HG02798 (cell line): ENCODE measurements around the gene STAT1.
A peak's percentile ranks its signal among the peaks of the same experiment; 100 is the strongest.

ENCODE experiments used
- ATAC-seq: cut with Tn5 transposase; IDR thresholded peaks from one replicate; pipeline ENCODE4 v1.9.1; 2021; ENCODE audit warnings: mild to moderate bottlenecking; ENCODE audit not compliant: unreplicated experiment, poor library complexity

The STAT1 gene

DNA sequence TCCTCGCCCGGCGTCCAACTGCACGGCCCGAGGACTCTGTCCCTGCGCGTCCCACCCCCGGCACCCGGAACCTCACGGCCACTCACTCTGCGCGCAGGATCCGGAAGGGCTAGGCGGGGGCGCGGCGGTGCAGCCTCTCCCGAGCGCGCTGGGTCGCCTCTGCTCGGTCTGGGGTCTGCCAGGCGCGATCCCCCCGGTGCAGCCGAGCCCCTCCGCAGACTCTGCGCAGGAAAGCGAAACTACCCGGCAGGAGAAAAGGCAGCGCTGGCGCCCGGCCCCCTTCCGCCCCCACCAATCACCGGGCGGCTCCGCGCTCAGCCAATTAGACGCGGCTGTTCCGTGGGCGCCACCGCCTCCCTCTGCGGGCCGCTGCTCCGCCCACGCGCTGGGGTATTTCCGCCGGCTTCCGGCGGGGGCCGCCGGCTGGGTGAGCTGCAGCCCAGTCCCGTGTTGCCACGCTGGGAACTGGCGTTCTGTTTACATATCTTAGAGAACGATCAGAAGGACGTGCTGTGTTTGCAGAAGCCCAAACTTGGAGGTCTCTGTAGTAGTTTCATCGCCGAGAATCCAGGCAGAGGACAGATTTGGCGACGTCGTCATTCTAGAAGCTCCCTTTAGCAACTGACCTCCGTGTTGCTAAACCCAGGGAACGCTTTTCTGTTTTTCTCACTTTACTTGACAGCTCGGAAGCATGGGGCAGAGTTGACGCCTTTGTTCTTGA is at the start of gene STAT1:
Gene STAT1, minus strand, starts transcription at position 240 of the 721 bp plus-strand sequence. CDS start 4,168 bp downstream, outside the sequence.
- peak; percentile 85 for ATAC-seq

DNA sequence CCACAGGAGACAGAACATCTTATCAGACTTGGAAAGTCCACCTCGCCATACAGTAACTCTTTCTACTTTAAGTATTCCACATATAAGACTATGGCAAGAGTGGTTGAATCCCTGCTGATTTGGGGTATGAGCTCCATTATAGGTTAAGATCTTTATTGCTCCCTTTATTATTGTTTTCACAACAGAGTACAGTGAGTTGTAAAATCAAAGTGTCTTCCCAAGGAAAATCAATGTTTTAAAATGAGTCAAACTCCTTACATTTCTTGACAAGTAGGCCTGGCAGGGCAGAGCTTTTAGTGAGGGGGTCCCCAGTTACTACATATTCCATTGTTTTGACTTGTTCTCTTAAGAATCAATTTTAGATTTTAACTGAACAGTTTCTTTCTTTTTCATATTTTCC is 49.6 kb upstream of the STAT1 start:
- no peak for ATAC-seq

DNA sequence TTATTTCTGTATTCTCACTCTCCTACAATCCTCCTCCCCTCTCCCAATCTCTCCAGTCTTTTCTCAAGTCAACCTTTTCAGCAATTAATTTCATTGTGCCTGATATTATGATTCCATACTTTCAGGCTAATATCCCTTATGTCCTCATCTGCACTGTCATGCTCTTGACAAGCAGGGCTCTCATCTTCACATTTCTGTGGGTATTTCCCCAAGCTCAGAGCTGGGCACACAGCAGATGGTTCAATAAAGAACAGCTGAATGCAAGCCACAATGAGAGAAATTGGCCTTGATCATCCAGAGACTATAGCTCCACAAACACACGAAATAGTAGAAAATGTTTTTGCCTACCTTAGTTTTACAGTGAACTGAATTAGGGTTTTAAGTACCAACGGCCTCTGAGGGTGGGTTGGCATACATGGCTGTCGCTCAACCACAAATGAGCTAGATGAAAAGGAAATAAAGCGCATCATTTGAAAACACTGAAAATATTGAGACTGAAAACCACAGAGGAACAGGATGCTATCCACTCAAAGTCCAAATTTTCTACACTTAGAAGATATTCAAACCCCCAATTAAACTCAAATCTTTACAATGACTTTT is 47.5 kb upstream of the STAT1 start:
- ATAC-seq: no peak

DNA sequence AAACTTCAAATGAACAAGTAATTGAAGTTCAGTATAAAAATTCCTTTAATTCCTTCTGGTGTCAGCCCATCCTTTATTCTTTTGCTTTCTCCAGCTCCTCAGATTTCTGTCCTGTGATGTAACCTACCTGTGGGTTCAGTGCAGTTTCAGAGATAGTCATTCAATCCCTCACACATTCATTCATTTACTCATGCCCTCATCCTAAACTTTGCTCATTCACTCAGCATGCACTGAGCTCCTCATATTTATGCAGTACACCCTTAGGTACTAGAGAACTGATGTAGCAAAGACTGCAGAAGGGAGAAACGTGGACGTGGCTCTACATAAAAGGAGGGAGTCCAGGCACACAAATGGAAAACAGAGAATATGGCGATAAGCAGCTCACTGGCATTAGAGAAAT is 45.3 kb upstream of the STAT1 start:
- ATAC-seq: no peak

- ATAC-seq: no peak
These were observed 42.3 kb upstream of the STAT1 start for GRCh38 chr2:191056228-191056627.

DNA sequence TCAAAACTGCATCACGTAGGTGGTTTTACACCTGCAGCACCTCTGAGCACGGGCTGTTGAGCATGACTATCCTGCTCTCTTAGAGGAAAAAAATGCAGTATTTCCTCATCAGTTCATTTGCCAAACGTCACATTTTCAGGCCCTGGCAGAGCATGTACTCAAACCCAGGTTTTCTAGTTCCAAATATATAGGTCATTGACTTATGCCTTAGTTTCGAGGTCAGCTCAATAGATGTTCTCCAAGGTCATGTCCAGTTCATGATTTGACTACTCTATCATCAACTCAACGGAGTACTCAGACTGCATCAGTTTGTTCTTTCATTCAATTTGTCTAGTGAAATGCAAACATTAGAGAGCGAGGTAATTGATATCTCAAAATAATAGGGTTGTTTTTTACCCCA is 39.3 kb upstream of the STAT1 start:
- no peak for ATAC-seq

DNA sequence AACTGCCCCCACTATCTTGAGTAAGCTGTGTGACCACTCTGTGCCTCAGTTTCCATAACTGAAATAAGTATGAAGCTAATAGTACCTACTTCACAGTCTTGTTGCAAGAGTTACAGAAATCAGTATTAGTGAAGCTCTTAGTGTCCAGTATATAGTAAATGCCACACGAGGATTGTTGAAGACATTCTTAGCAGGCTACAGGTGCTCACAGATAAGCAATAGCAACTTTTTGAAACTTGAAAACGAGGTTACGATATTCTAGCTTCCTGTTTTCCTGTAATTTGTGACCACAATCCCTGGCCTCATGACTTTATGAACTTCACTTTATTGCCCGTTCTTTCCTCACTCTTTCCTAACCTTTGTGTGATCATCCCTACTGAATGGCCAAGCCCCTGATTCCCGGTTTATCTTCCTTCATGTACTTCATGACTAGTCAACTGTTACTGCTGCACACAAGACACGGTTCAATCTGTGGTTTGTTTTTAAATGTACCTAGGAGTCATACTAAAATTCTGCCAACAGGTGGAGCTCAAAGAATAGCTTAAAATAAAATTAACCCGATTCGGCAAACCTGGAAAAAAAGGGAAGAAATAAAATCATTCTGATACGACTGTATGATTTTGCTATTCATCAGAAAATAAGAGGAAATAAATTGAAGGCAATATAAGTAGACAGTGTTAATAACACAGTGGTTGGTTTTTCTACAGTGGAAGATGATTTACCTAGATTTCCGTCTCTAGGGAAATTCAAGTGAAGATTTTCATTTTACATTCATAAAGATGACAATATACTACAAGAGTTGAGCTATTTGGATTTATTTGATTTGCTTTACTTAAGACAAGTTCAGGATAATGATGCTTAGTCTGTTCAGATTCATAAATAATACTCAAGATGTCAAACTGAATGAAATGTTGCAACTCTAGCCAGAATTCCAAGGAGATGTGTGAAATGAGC is 38.1 kb upstream of the STAT1 start:
- ATAC-seq: peak; percentile 47

DNA sequence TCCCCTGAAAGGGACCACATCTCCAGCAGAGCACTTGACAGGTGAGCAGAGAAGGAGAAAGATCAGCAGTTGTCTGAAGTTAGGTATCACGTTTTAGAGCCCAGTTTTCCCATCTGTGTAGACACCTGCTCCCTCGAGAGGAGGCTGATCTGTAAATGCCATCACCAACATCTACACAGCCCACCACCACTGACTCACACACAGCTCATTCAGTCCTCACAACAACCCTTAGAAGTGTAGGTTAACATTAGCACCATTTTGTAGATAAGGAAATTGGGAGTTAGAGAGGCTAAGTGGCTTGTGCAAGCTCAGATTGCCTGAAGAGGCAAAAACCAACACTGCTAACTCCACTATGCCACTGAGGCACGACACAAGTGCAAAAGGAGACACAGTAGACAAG is 37.2 kb upstream of the STAT1 start:
- ATAC-seq: no peak

- no peak for ATAC-seq
These were observed 36.6 kb upstream of the STAT1 start for GRCh38 chr2:191050640-191050987.

GRCh38 chr2:191049728-191050639 is 36.0 kb upstream of the STAT1 start:
- ATAC-seq: peak; percentile 86

DNA sequence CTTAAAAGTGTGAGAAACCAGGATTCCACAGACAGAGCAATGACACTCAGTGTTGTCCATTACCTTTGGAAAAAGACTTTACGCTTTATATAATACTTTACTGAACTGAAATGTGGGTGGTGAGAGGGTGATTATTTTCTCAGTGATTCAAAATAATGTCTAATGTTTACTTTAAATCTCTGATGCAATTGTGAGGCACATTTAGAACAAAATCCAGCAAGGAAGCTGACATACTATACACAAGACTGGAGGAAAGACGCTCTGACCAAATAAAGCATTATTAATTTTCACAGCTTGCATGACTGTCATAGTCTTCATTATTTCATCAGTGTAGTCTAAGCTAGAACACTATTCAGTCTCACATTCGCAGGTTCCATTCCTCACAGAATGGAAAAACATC is 34.1 kb upstream of the STAT1 start:
- ATAC-seq: no peak

DNA sequence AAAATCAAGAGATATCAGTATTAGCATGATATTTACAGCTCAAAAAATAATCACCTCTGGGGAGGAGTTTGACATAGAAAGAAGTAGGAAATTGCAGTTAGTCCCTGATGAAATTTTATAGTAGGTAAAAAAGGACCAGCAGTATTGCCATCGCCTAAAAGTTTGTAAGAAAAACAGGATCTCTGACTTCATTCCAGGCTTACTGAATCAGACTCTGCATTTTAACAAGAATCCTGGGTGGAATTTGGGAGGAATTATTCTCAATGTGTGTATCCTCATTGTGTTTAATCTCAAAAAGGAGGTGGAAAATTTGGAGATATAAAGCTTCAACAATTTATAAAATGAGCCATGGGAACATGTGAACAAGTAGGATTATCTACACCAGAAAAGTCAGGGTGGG is 31.2 kb upstream of the STAT1 start:
- ATAC-seq: no peak

GRCh38 chr2:191043438-191043837 is 29.5 kb upstream of the STAT1 start:
- no peak for ATAC-seq

DNA sequence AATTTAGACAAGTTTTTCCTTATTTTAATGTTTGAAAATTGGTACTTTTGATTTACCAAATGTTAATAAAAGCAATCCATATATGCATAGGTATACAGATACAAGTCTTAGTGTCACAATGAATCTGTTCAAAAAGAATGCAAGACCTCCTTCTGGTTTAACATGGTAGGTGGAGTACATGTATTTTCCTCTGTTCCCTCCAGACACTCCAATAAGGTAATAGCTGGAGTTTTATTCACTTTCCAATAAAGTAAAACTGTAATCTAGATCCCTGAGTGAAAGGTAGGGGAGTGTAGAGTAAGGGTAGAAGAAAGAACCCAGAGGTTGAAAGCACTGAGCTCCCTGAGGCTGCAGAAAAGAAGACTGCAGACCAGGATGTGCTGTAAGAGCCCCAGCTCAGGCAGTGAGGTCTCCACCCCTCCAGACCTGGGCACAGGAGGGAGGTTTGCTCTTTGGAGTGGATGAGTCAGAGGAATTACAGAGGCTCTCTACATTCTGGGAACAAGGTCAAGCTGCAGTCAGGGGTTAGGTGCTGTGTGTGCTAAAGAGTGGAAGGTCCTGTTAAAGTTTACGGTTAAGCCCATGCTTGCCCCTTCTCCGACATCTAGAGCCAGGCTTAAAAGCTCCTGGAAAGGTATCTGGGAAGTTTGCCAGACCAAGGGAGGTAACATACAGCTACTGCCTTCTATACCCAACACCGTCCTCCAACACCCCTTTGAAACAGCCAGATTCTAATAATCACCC is 27.6 kb upstream of the STAT1 start:
- ATAC-seq: no peak

DNA sequence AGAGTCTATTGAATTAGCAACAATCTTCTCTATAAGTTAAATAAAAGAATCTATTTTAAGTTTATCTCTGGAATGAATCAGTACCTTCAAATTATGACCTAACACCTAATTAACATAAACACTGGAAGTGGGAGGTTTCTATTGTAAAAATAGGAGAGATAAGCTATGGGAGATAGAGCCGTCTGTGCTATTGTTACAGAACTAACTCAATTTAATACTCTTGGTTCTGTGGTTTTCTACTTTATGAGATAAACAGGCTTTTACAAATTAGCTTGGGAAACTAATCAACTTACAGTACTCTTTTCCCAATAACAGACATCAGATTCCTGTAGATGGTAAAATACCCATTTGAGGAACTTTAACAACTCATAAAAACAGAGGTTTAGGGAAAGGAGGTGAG is 25.6 kb upstream of the STAT1 start:
- ATAC-seq: no peak

- no peak for ATAC-seq
These were observed 24.8 kb upstream of the STAT1 start for GRCh38 chr2:191038741-191039140.

DNA sequence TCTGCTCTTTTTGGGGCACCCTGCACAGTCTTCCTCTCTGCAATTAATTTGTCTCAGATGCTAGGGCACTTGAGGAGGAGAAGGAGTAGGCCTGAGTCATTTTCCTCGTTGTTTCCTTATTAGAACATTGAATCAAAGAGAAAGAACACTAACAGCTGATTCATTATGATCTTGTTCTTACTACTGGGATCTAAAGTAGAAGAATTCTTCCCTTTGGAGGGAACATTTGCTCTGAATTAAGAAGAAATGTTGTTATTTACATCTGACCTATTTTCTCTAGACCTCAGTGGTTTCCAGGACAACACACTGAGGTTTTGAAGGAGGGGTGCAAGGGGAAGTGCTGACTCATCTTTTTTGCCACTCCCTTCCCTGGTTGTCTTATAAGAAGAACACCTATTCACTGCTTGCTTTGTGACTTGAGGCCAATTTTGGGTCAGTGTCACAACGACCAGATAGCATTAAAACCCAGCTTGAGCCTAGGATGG is 24.3 kb upstream of the STAT1 start:
- ATAC-seq: no peak

- no peak for ATAC-seq
These were observed 23.4 kb upstream of the STAT1 start for GRCh38 chr2:191037351-191037750.

GRCh38 chr2:191036363-191036762 is 22.4 kb upstream of the STAT1 start:
- no peak for ATAC-seq
